Measurements from ENCODE around the gene TNFRSF4.
"Not testable (repeated sequence)": the region's sequence is repeated elsewhere in the genome, so short reads cannot be mapped to it uniquely, and the experiment has no call there.

Gene TNFRSF4

GRCh38 chr1:1181129-1181937, 32.6 kb downstream of the TNFRSF4 start:
- TF ChIP-seq CTCF (IDR thresholded peaks at IDR 0.05), result no peak
- TF ChIP-seq ZFX (IDR thresholded peaks at IDR 0.05; ENCODE audit: borderline replicate concordance), result no peak
- H3K27ac ChIP-seq, result no peak overlapping the region

- TF ChIP-seq CTCF (IDR thresholded peaks at IDR 0.05) (no peak), ZFX (IDR thresholded peaks at IDR 0.05; ENCODE audit: borderline replicate concordance) (no peak)
- H3K27ac ChIP-seq, result no peak overlapping the region
These were observed 33.7 kb downstream of the TNFRSF4 start for GRCh38 chr1:1179983-1180861.

- TF ChIP-seq ZFX (IDR thresholded peaks at IDR 0.05; ENCODE audit: borderline replicate concordance) (no peak), CTCF (IDR thresholded peaks at IDR 0.05) (no peak)
These were observed 34.5 kb downstream of the TNFRSF4 start for GRCh38 chr1:1179346-1179982.

GRCh38 chr1:1178794-1179331, 35.1 kb downstream of the TNFRSF4 start:
- no peak overlapping the region for H3K27ac ChIP-seq
- no peak for TF ChIP-seq ZFX (IDR thresholded peaks at IDR 0.05; ENCODE audit: borderline replicate concordance)
- no peak for TF ChIP-seq CTCF (IDR thresholded peaks at IDR 0.05)

More at GRCh38 chr1:1179346-1179982, 34.5 kb downstream of the TNFRSF4 start:
- H3K27ac ChIP-seq, result no peak overlapping the region

GRCh38 chr1:1177452-1178206, 36.3 kb downstream of the TNFRSF4 start:
- no peak for TF ChIP-seq CTCF (IDR thresholded peaks at IDR 0.05)
- TF ChIP-seq ZFX (IDR thresholded peaks at IDR 0.05; ENCODE audit: borderline replicate concordance), result no peak

GRCh38 chr1:1176931-1177330, 37.0 kb downstream of the TNFRSF4 start:
- H3K27ac ChIP-seq, result no peak overlapping the region
- TF ChIP-seq CTCF (IDR thresholded peaks at IDR 0.05) (no peak), ZFX (IDR thresholded peaks at IDR 0.05; ENCODE audit: borderline replicate concordance) (no peak)

More at GRCh38 chr1:1177452-1178206, 36.3 kb downstream of the TNFRSF4 start:
- no peak overlapping the region for H3K27ac ChIP-seq

GRCh38 chr1:1176063-1176761, 37.7 kb downstream of the TNFRSF4 start:
- not testable (repeated sequence) for H3K27ac ChIP-seq

Data from 22Rv1 (cell line).